B cell (primary cell): ENCODE results near the gene TUBA3E. TPM values are rescaled to one million over a fixed set of nuclear protein-coding genes. Genes with fewer than 3 reads are reported as not detected.

Source experiments
- ATAC-seq: fragments of 200-7000 bp; cut with Tn5 transposase; one replicate; pipeline ENCODE4 v1.10.0; 2021; ENCODE audit warnings: low read depth, mild to moderate bottlenecking, moderate number of reproducible peaks, moderate library complexity
- CTCF ChIA-PET: fragments of 350-600 bp; sonication (Branson Sonifier 250); formaldehyde crosslinking; loops from one replicate; lab custom pipeline; 2021; ENCODE audit warnings: antibody characterized with exemption, inconsistent platforms; lab: Charles Lee
- POLR2A ChIA-PET: fragments of 350-600 bp; sonication (Branson Sonifier 250); formaldehyde crosslinking; loops from one replicate; lab custom pipeline; 2021; ENCODE audit warnings: antibody characterized with exemption; lab: Charles Lee
- DNase-seq: peaks from one replicate; pipeline ENCODE4 v3.0.0; 2013
- H2AFZ ChIP-seq: 2 replicates; pipeline ENCODE4 v1.6.1; 2012; ENCODE audit warnings: mild to moderate bottlenecking, low read depth, low read length; ENCODE audit not compliant: insufficient read depth, poor library complexity, severe bottlenecking
- H3K27ac ChIP-seq, 2 donors: 1 replicate in 1 of 2; 2 replicates in 1 of 2; pipeline ENCODE4 v1.5.1; 2012 to 2013; ENCODE audit warnings: low read length in 2 of 2, mild to moderate bottlenecking in 2 of 2, moderate library complexity in 1 of 2
- H3K27me3 ChIP-seq, 4 experiments: fragments of 200-600 bp in 1 of 4; sonication (generic) in 1 of 4; replicated peaks in 1 of 4; 1 replicate in 2 of 4; 2 replicates in 2 of 4; pipeline versions ENCODE4 v1.6.1 to v1.7.0; 2013 to 2016; ENCODE audit warnings: low read length in 3 of 4, mild to moderate bottlenecking in 2 of 4, mixed read lengths in 1 of 4, moderate library complexity in 1 of 4; ENCODE audit not compliant: insufficient read depth in 4 of 4, control insufficient read depth in 3 of 4; ENCODE audit errors: control extremely low read depth in 1 of 4
- H3K36me3 ChIP-seq, 2 experiments: replicated peaks in 1 of 2; 1 replicate in 1 of 2; 2 replicates in 1 of 2; pipeline versions ENCODE4 v1.6.1 to v1.7.1; 2013; ENCODE audit warnings: low read length in 1 of 2; ENCODE audit not compliant: insufficient read depth in 2 of 2, control insufficient read depth in 1 of 2; ENCODE audit errors: control extremely low read depth in 1 of 2, extremely low read depth in 1 of 2
- H3K4me1 ChIP-seq, 2 donors: fragments of 200-600 bp in 1 of 2; sonication (generic) in 1 of 2; 1 replicate in 1 of 2; 2 replicates in 1 of 2; pipeline versions ENCODE4 v1.5.1 to v1.6.1; 2013 to 2017; ENCODE audit warnings: low read length in 2 of 2; ENCODE audit not compliant: control insufficient read depth in 2 of 2, insufficient read depth in 2 of 2
- H3K4me2 ChIP-seq: replicated peaks from 2 replicates; pipeline ENCODE3; 2012; ENCODE audit warnings: mild to moderate bottlenecking, low read depth, low read length; ENCODE audit not compliant: poor library complexity, severe bottlenecking
- H3K4me3 ChIP-seq, 5 experiments: fragments of 200-600 bp in 1 of 5; sonication (generic) in 1 of 5; 1 replicate in 3 of 5; 2 replicates in 2 of 5; pipeline versions ENCODE4 v1.5.1 to v1.7.0; 2011 to 2016; ENCODE audit warnings: low read length in 4 of 5, mild to moderate bottlenecking in 4 of 5, low read depth in 2 of 5, control low read depth in 1 of 5, moderate library complexity in 1 of 5; ENCODE audit not compliant: insufficient read depth in 1 of 5; ENCODE audit errors: control extremely low read depth in 1 of 5, extremely low read depth in 1 of 5
- H3K79me2 ChIP-seq: fragments of 200-600 bp; sonication (generic); one replicate; pipeline ENCODE4 v1.6.0; 2016; ENCODE audit warnings: low read length; ENCODE audit not compliant: control insufficient read depth, insufficient read depth
- H3K9ac ChIP-seq: fragments of 200-600 bp; sonication (generic); 2 replicates; pipeline ENCODE4 v1.6.1; 2017; ENCODE audit warnings: mild to moderate bottlenecking, low read length, moderate library complexity
- H3K9me3 ChIP-seq, 3 donors: one replicate each; pipeline versions ENCODE4 v1.6.1 to v1.7.1; 2013; ENCODE audit warnings: low read length in 2 of 3; ENCODE audit not compliant: control insufficient read depth in 2 of 3, insufficient read depth in 1 of 3; ENCODE audit errors: control extremely low read depth in 1 of 3
- H4K20me1 ChIP-seq: 2 replicates; pipeline ENCODE4 v1.6.0; 2012; ENCODE audit warnings: mild to moderate bottlenecking, low read length; ENCODE audit not compliant: insufficient read depth, control insufficient read depth, poor library complexity, severe bottlenecking
- H3K27ac Mint-ChIP-seq: one replicate; pipeline ENCODE4 v1.8.0; 2021; ENCODE audit warnings: mixed read lengths
- H3K27me3 Mint-ChIP-seq: one replicate; pipeline ENCODE4 v1.8.0; 2021; ENCODE audit warnings: mixed read lengths
- H3K4me1 Mint-ChIP-seq: one replicate; pipeline ENCODE4 v1.8.0; 2021; ENCODE audit warnings: mixed read lengths
- H3K4me3 Mint-ChIP-seq: one replicate; pipeline ENCODE4 v1.8.0; 2021; ENCODE audit warnings: mixed read lengths
- H3K9me3 Mint-ChIP-seq: one replicate; pipeline ENCODE4 v1.8.0; 2022; ENCODE audit warnings: mixed read lengths; ENCODE audit not compliant: insufficient read depth
- CTCF ChIP-seq: fragments of 200-600 bp; IDR thresholded peaks from one replicate; pipeline ENCODE4 v1.8.0; 2022; ENCODE audit warnings: antibody characterized with exemption, mild to moderate bottlenecking
- EZH2 ChIP-seq: IDR thresholded peaks from 2 replicates; pipeline ENCODE4 v1.6.1; 2012; ENCODE audit warnings: borderline replicate concordance, low read depth, mild to moderate bottlenecking, moderate library complexity, low read length; ENCODE audit not compliant: insufficient read depth, poor library complexity, severe bottlenecking
- WGBS: methylation state at CpG from one replicate; pipeline ENCODE4 v1.1.5; 2013; ENCODE audit warnings: missing lambda C conversion rate; ENCODE audit not compliant: insufficient coverage; 5-methylcytosine and 5-hydroxymethylcytosine counted together
- intact Hi-C: fragments of 100-400 bp; cut with micrococcal nuclease; formaldehyde crosslinking; loops from one replicate; pipeline ENCODE4 v1.10.0; 2022
- polyA plus RNA-seq: library from polyadenylated mRNA; depleted of rRNA; stranded (reverse); fragments of >200 nt; gene quantifications from 2 replicates; pipeline ENCODE4 v1.2.3, GENCODE V29; 2012
- total RNA-seq, 2 donors: library from RNA; stranded (reverse); fragments of 120-200 nt in 1 of 2; gene quantifications; 1 replicate in 1 of 2; 2 replicates in 1 of 2; pipeline versions ENCODE4 v1.2.3 to v1.2.4, GENCODE V29; 2013 to 2022

TUBA3E gene
- total and polyA plus RNA-seq, 2 donors (not counting 1 experiment from before 2014, with no cell fraction given), result not detected

GRCh38 chr2:130245976-130246375, 47.7 kb upstream of the TUBA3E start:
- Histone ChIP-seq H3K79me2 (no peaks in the 10 kb centered on the region), H2AFZ (no peak overlapping the region), H3K9me3 (peaks cover 0 to 4% (median 0%) of the 10 kb centered on the region in 3 donors), H3K4me1 (no peaks in the 10 kb centered on the region), H3K4me2 (no peak overlapping the region), H3K27ac (no peak overlapping the region), H3K9ac (no peak overlapping the region), H4K20me1 (no peaks in the 10 kb centered on the region), H3K27me3 (peaks cover 0 to 4% (median 0%) of the 10 kb centered on the region in 4 experiments), H3K4me3 (no peak overlapping the region), H3K36me3 (no peaks in the 10 kb centered on the region)
- 85% methylated on average over 3 of the region's 3 CpGs for WGBS
- TF ChIP-seq EZH2, result no peak
- TF ChIP-seq CTCF, result no peak
- DNase-seq (no peak), ATAC-seq (no peak)
- Mint-ChIP-seq H3K27ac (no peak overlapping the region), H3K4me3 (no peak overlapping the region), H3K27me3 (peaks cover 29% of the 10 kb centered on the region), H3K4me1 (no peaks in the 10 kb centered on the region), H3K9me3 (no peaks in the 10 kb centered on the region)
- ChIA-PET CTCF (no interaction called here), POLR2A (no interaction called here)
- intact Hi-C loops, result no loop called here

GRCh38 chr2:130243359-130243758, 45.1 kb upstream of the TUBA3E start:
- H3K27me3 Mint-ChIP-seq, result peaks cover 16% of the 10 kb centered on the region
- no peaks in the 10 kb centered on the region for H3K9me3 Mint-ChIP-seq
- ChIA-PET POLR2A (no interaction called here), CTCF (no interaction called here)
- no peak for ATAC-seq
- H3K9ac ChIP-seq, result no peak overlapping the region
- H3K79me2 ChIP-seq, result no peaks in the 10 kb centered on the region
- peaks cover 0 to 4% (median 0%) of the 10 kb centered on the region in 4 experiments for H3K27me3 ChIP-seq
- intact Hi-C loops, result no loop called here
- no peak overlapping the region for H2AFZ ChIP-seq
- no peaks in the 10 kb centered on the region for H3K4me1 Mint-ChIP-seq
- DNase-seq, result no peak
- H3K36me3 ChIP-seq, result no peaks in the 10 kb centered on the region
- TF ChIP-seq CTCF, result no peak
- TF ChIP-seq EZH2, result no peak
- no peaks in the 10 kb centered on the region for H3K4me1 ChIP-seq
- no peak overlapping the region for H3K4me3 Mint-ChIP-seq
- H3K27ac ChIP-seq, result no peak overlapping the region
- H3K27ac Mint-ChIP-seq, result no peak overlapping the region
- no peak overlapping the region for H3K4me3 ChIP-seq
- H4K20me1 ChIP-seq, result no peaks in the 10 kb centered on the region
- no peak overlapping the region for H3K4me2 ChIP-seq
- no CpG with 5 or more reads among the region's 2 CpGs for WGBS
- H3K9me3 ChIP-seq, result peaks cover 0 to 4% (median 0%) of the 10 kb centered on the region in 3 donors
